B cell (primary cell): ENCODE measurements around the gene PAK1IP1.

Experiments used
- EZH2 ChIP-seq: IDR thresholded peaks from 2 replicates; pipeline ENCODE4 v1.6.1; 2012; ENCODE audit warnings: borderline replicate concordance, low read depth, mild to moderate bottlenecking, moderate library complexity, low read length; ENCODE audit not compliant: insufficient read depth, poor library complexity, severe bottlenecking
- TF ChIP-seq, protein P1 (sequence below): fragments of 200-600 bp; IDR thresholded peaks from one replicate; pipeline ENCODE4 v1.8.0; 2022; ENCODE audit warnings: antibody characterized with exemption, mild to moderate bottlenecking

DNA sequence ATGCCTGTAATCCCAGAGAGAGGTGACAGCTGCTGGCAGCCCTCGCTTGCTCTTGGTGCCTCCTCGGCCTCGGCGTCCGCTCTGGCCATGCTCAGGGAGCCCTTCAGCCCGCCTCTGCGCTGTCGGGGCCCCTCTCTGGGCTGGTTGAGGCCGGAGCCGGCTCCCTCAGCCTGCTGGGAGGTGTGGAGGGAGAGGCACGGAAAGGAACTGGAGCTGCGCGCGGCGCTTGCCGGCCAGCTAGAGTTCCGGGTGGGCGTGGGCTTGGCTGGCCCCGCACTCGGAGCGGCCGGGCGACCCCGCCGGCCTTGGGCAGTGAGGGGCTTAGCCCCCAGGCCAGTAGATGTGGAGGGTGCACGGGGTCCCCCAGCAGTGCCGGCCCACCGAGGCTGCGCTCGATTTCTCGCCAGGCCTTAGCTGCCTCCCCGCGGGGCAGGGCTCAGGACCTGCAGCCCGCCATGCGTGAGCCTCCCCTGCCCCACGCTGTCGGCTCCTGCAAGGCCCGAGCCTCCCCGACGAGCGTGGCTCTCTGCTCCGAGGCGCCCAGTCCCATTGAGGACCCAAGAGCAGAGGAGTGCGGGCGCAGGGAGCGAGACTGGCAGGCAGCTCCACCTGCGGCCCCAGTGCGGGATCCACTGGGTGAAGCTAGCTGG is 34.9 kb upstream of the PAK1IP1 start:
- TF ChIP-seq, protein P1, sequence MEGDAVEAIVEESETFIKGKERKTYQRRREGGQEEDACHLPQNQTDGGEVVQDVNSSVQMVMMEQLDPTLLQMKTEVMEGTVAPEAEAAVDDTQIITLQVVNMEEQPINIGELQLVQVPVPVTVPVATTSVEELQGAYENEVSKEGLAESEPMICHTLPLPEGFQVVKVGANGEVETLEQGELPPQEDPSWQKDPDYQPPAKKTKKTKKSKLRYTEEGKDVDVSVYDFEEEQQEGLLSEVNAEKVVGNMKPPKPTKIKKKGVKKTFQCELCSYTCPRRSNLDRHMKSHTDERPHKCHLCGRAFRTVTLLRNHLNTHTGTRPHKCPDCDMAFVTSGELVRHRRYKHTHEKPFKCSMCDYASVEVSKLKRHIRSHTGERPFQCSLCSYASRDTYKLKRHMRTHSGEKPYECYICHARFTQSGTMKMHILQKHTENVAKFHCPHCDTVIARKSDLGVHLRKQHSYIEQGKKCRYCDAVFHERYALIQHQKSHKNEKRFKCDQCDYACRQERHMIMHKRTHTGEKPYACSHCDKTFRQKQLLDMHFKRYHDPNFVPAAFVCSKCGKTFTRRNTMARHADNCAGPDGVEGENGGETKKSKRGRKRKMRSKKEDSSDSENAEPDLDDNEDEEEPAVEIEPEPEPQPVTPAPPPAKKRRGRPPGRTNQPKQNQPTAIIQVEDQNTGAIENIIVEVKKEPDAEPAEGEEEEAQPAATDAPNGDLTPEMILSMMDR, result no peak
- no peak for TF ChIP-seq EZH2
